DMS53 treated with DMSO at 0.1 percent for 48 hours (cell line): ENCODE results near the gene ESPL1.
A peak's percentile ranks its signal among the peaks of the same experiment; 100 is the strongest.

Source experiments
- DNase-seq: peaks from one replicate; lab custom pipeline; 2025; ENCODE audit not compliant: unreplicated experiment; lab: John Stamatoyannopoulos, UW

ESPL1 gene

DNA sequence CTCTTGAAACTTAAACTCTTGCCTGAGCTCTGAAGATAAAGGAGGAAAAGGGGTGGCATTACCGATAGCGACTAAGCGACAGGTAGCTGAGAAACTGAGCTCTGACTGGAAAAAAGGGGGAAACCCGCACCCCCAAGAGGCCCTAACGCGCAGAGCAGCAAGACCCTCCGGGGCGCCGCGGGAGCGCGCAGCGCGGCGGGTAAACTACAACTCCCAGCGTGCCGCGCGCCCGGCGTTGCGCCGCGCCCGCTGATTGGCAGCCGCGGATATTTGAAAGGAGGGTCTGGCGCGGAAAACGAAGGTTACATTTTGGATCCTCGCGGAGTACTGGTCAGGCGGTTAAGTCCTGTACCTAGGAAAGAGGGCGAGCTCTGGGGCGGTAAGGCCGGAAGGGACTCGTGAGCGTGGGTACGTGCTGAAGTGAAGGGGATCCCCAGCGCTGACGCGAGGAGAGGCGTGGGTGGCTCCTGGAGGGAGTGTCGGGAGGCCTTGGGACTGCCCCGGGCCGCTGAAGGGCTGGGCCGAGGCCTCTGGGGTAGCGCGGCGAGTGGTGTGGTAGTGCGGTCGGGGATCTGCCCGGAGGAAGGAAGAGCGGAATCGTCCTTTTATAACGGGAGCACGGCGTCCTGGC is at the start of gene ESPL1:
Gene ESPL1, plus strand, starts transcription at position 301 of the 631 bp plus-strand sequence. CDS start 468 bp downstream, outside the sequence.
- DNase-seq, result peak; percentile 49

DNA sequence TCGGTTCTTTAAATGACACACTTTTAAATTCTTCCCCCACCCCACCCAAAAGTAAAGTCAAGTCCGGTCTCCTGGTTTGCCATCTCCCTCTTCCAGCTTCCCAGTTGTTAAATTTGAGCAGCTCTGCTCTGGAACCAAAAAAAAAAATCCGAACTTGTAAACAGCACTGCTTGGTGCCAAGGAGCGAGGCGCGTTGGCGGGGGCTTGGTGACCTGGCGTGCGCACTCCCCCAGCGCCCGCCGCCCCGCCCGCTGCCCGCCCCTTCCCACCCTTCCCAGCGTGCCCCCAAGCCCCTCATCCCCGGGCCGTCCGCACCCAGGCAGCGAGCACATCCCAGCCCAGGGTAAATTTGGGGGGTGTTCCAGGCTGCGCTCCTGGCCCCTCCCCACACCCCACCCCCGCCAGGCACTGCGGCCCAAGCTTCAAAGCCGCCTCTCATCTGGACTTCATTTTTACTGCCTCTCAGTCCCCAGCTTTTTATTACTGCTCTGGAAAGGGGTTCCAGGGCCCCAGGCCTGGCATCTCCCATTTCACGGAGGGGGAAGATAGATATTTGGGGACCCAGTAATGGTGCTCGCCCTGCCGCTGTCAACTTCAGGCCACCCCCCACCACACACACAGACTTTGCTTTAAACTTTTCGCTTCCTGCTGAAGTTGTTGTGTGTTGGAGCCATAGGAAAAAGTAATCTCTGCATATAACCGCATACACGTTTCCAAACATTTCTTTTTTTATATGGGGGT is 49.4 kb upstream of the ESPL1 start:
- no peak for DNase-seq

DNA sequence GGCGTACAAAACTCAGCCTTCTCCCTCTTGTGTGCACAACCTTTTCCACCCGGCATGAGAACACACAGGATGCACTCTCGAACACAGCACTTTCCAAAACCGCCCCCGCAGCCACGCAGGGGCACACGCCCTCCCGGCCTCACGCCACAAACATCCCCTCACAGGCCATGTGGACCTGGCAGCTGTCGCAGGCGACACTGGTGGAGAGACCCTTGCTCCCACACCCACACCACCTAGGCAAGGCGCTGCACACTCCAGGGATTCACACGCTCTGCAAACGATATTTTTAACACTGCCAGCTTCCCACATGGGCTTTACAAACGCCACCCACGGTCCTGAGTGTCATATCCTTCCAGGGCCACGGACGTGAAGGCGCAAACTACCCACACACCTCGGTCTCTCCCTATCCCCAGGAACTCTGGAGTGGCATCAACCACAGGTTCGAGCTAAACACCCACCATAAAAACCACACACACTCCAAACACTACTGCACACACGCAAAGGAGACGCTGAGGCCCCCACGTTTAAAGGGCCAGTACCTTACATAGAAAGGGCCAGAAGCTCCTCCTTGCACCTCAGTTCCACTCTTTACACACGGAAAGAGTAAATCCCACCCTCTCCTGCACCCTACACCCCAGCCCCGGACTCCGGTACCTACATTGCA is 48.7 kb upstream of the ESPL1 start:
- no peak for DNase-seq

DNA sequence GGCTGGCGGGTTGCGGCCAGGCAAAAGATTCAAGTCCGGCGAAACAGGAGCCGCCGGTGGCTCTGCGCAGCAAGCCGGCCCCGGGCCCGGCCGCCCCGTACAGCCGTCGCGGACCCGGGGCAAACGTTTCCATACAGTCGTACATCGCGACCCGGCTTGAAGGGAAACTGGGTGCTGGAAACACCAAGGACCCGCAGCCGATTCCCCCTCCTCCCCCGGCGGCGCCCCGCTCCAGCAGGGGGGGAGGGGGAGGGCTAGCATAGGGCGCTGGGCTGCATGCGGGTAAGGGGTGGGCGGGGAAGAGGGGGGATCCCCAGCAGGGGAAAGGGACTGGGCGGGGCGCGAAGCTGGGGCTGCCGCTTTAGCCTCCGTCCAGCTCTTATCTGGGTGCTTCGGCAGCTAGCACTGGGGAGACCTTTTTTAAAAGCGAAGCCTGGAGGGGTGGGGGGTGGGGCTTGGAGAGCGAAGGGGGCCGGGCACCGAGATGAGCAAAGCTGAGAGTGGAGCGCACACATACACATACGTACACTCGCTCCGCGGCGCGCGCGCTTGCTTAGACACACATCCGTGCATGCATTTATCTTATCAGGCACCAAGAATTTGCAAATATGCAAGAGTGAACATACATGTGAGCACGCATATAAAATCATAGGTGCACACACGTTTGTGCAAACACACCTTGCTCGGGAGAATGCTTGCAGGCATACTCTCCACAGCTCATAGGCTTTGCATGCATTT is 48.0 kb upstream of the ESPL1 start:
- peak; percentile 69 for DNase-seq

DNA sequence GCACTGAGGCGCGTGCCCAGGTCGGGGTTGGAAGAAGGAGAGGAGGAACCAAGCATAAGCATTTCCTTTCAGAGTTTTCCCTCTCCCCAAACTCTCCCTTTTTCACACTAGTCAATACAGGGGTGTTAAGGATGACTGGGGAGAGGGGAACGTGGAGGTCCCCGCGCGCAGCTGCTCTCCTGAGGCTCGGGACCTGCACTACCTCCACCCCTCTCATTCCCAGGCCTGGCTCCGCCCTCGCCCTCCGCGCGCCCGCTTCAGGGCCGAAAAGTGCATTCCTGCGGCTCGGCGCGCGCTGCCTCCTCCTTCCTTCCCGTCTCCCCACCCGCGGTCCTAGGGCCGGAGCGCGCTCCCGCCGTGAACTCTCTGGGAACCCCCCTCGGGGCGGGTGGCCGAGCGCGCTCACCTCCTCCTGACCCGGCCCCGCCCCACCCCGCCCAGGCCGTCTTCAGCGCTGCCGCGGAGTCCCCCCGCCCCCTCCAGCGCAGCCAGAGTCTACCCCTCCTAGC is 47.4 kb upstream of the ESPL1 start:
- DNase-seq, result peak; percentile 82

DNA sequence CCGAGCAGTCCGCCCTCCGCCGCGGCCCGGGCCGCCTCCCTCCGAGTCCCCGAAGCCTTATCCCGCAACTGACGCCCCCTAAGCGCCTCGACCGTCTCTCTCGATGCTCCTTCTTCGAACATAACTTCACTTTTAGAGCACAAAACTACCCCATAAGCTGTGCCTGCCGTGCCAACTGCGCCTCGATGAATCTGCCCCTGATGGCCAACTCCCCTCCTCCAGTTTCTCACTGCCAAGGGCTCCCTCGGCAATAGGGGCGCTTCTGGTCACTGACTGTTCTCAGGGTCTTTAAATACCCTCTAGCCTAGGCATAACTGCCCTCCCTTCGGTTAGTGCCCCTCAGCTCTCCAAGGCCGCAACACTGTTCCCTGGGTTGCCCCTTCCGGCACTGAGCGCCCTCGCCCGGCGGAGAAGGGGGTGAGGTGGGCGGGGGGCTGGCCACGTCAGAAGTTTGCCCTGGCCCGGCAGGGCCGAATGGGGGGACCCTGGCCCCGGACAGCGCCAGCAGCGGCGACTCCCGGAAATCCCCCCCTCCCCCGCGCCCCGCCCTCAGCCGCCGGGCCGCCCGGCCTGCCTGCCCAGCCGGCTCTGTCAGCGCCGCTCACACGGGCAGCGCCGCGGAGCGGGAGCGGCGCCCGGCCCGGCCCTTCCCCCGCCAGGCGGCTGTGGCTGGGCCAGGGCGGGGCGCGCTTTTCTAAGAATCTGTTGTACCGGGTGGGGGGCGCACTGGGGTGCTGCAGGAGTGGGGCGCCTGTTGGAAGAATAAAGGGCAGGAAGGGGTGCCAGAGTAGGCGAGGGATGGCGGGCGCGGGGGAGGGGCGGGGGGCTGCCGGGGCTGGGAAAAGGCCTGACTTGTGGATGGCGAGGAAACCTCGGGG is 46.7 kb upstream of the ESPL1 start:
- DNase-seq, result no peak

DNA sequence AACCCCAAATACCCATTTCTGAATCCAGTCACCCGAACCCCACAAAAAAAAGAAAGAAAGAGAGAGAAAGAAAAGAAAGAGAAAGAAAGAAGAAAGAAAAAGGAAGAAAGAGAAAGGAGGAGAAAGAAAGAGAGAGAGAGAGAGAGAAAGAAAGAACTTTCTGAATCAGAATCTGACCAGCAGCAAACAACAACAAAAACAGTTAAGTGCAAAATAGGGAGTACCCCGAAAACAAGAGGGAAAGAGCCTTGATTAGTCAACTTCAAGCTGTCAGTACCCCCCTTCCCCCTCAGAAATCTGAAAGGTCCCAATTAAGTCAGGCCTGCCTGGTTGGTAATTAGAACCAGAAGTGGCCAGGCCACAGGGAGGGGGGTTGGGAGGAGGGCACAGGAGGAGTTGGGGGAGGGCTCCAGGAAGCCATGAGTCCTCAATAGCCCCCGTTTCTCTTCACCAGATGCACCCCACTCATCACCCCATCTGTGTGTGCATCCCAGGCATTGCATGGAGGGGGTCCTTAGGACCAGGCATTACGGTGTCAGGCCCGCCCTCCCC is 45.9 kb upstream of the ESPL1 start:
- no peak for DNase-seq

DNA sequence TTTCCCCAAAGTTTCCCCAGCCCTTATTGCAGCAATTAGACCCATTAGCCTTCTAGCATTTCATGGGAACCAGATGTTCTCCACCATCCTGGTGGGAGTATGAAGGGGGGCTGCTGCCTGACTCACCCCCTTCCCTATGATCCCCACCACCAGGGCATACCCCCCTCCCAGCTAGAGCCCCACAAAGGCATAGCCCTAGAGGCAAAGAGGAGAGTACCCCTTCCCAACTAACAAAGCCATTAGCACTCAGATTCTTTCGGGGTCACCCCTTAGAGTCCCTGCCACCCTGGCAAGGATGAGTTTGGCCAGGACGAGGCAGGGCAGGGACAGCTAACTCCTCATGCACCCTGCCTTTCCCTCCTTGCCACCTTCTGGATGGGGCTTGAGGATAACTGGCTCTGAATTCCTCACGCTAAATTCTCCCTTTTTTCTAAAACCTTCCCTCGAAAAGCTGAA is 45.3 kb upstream of the ESPL1 start:
- DNase-seq, result no peak

DNA sequence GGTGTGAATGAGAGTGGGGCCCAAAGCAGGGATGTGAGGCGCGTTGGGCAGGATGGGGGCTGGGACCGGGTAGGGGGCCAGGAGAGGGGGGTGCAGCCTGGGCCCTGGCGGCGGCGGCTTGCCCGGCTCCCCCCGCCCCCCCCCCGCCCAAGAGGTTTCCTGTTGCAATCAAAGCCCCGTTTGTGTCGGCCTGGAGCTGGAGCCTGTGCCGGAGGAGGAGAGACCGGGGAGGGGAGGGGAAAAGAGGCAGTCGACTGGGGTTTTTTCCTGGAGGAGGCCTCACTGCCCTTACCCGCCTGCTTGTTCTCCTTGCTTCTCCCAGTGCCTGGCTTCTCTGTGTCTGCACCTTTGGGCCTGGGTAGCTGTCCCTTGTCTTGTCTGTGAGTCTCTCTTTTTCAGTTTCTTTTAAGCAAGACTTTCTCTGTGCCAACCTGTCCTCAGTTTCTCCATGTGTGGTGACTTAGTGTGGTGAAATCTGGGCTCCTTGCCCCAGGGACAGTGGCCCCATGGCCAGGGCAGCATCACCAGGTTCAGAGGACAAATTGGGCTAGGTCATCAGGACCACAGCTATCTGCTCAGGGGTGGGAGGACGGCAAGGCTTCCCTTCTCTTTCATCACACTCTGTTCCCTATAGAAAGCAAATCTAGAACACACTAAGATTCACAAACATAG is 44.6 kb upstream of the ESPL1 start:
- DNase-seq, result no peak

DNA sequence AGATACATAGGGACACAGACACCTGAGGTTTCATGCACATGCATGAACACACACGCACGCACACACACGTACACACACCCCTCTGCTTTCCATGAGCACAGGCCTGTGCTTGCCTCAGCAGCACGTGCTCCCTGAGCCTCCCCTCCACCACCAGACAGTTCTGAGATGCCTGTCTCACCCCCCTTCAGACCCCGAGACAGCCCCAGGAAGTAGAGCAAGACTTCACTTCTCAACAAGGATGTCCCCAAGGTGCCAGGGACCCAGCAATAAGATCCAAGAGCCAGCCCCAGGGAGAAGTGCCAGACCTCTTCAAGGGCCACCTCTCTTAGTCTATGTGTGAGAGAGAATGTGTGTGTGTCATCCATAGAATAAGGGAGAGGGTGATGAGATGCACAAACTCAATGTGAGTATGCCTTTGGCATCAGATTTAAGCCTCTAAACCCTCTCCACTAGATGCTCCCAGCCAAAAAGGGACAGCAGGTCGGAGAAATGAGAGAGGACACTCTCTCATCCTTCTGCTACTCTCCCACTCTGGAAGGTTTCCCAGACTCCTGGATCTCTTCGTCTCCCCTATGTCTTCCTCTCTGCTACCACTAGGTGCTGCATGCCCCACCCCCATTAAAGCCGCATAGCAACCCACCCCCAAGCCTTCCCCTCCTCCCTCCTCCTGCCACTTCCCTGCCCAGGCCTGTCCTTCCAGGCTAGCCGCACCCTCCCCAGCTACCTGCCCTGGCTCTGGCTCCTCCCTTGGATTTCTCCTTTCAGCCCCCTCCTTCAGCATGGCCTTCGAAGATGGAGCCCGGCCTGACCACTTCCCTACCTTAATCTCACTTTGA is 43.8 kb upstream of the ESPL1 start:
- no peak for DNase-seq

DNA sequence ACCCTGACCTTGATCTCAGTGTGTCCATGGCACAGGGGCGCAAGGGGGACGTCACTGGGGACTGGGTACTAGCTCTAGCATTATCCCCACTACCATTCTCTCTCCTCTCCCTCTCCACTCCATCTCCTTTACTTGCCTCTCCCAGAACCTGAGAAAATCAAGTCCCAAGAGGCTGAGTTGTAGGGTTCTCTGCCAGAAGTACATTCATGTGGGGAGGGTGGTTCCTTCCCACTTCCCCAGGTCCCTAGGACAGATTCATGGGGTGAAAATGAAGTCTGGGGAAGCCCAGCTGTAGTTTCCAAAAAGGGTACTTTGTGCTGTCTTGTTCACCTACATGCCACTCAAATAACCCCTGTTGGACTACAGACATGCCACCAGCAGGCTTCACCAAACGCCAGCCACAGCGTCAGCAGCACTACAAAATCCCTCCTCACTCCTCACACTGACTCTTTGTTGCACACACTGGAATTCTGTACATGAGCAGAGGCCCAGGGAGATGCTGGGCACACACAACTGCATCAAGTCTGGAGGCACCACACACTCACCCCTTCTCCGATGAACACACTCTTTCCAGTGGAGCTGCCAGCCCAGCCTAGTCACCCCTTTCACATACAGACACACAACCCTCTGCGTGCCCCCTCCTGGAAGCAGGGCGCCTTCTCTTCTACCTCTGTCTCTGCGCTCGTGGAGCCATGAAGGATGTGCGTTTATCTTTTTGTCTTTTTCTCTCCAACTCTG is 43.0 kb upstream of the ESPL1 start:
- no peak for DNase-seq

DNA sequence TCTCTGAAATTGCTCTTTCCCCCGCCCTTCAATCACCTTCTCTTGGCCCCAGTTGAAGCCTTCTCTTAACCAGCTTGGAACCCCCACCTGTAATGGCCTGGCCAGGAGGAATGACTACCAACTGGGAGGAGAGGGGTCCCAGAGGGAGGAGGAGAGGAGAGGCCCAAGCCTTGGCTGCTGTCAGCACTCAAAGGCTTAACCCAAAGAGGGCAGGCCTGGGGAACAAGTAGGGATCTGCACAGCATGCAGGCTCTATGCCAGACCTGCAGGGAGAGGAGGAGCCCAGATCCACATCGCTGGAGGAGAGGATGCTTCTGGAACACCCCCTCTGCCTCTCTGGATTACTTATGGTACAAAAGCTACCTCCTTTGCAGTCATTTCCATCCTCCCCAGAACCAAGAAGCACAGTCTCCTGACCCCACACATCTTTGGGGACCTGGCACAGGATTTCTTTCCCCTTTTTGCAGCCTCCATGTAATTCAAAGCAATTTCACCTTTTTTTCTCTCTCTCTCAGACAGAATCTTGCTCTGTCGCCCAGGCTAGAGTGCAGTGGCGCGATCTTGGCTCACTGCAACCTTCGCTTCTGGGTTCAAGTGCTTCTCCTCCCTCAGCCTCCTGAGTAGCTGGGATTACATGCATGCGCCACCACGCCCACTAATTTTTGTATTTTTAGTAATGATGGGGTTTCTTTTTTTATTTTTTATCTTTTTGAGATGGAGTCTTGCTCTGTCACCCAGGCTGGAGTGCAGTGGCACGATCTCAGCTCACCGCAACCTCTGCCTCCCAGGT is 42.3 kb upstream of the ESPL1 start:
- DNase-seq, result no peak

DNA sequence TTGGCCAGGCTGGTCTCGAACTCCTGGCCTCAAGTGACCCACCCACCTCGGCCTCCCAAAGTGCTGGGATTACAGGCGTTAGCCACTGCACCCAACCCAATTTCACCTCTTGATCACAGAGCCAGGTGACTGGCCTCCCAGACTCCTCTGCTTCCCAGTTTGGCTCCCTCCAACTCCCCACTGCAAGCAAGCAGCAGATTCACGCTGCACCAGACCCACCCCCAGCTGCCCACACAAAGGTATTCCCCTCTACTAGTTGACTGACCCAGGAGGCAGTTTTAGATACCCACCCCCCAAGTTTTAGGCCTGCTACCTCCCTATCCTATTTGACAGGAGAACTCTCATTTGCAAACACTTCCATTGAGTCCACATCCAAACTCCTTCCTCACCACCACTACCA is 41.3 kb upstream of the ESPL1 start:
- DNase-seq, result no peak

DNA sequence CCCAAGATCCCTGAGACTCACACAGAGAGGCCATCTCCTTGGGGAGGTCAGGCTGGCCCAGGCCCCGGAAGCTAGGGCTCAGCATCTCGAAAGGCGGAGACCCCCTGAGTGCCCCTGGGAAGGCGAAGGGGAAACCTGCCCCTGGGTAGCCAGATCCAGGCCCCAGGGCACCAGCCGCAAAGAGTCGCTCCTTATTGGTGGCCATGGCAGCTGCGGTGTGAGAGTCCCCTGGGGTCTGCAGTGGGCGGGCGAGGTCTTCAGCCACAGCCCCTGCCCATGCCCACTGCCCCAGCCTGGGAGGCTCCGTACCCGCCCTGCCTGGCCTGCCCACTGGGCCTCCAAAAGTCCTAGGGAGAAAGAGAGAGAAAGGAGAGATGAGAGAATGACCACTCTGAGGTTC is 40.8 kb upstream of the ESPL1 start:
- no peak for DNase-seq

DNA sequence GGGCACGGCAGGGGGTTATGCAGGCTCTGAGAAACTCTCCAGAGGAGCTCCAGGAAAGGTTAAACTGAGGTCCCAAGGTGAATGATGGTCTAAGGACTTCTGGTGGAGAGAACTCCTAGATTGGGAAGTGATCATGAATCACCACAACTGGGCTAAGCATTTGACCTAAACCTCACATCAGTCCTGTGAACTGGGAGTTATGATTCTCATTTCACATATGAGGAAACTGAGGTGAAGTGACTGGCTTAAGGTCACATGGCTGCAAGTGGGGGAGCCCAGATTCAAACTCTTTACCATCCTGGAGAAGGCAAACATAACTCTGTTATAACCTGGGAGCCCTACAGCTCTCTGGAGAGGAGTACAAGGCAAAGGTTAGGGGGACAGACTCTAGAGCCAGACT is 40.3 kb upstream of the ESPL1 start:
- DNase-seq, result no peak

DNA sequence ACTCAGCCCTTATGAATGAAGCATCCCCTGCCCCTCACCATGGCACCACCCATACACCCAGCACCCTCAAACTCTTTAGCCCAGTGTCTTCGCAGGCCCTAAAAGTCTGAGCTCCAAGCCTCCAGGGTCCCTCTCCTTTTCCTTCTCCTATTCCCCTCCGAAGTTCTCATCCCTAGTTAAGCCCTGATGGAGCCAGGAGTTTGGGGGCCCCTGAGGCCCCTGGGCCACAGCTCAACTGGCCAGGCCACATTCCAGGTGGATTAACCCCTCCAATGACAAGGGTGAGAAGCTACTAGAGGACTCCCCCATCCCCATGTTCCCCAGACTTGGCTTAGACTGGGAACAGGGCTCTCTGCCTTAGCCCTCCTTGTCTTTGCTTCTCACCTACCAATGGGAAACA is 38.6 kb upstream of the ESPL1 start:
- no peak for DNase-seq
